B cell (primary cell): ENCODE data around the gene FGD4.

ENCODE experiments used
- EZH2 ChIP-seq: IDR thresholded peaks from 2 replicates; pipeline ENCODE4 v1.6.1; 2012; ENCODE audit warnings: borderline replicate concordance, low read depth, mild to moderate bottlenecking, moderate library complexity, low read length; ENCODE audit not compliant: insufficient read depth, poor library complexity, severe bottlenecking
- TF ChIP-seq, protein P1 (sequence below): fragments of 200-600 bp; IDR thresholded peaks from one replicate; pipeline ENCODE4 v1.8.0; 2022; ENCODE audit warnings: antibody characterized with exemption, mild to moderate bottlenecking

DNA sequence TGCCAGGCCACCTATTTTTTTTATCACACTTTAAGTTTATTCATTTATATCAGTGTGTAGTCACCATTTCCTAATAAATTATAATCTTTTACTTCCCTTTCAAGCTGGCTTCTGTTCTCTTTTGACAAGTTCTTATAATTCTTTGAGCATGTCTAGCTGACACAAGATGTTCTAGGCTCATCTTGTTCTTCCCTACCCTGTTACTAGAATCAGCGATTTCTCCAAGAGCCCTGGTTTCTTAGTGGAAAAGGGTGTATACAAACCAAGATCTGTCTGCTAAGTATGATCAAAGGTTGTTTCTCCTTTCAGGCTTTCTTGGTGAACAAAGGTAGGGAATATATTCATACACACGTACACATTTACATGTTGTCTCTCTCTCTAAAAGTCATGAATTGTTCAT lies 51.0 kb downstream of the FGD4 start:
- TF ChIP-seq, protein P1, sequence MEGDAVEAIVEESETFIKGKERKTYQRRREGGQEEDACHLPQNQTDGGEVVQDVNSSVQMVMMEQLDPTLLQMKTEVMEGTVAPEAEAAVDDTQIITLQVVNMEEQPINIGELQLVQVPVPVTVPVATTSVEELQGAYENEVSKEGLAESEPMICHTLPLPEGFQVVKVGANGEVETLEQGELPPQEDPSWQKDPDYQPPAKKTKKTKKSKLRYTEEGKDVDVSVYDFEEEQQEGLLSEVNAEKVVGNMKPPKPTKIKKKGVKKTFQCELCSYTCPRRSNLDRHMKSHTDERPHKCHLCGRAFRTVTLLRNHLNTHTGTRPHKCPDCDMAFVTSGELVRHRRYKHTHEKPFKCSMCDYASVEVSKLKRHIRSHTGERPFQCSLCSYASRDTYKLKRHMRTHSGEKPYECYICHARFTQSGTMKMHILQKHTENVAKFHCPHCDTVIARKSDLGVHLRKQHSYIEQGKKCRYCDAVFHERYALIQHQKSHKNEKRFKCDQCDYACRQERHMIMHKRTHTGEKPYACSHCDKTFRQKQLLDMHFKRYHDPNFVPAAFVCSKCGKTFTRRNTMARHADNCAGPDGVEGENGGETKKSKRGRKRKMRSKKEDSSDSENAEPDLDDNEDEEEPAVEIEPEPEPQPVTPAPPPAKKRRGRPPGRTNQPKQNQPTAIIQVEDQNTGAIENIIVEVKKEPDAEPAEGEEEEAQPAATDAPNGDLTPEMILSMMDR, result no peak
- no peak for TF ChIP-seq EZH2
